Osteoblast (primary cell): Measurements from ENCODE around the gene FAM187B. TPM values are rescaled to one million over a fixed set of nuclear protein-coding genes. Genes with fewer than 3 reads are reported as not detected.
A peak's percentile ranks its signal among the peaks of the same experiment; 100 is the strongest.

ENCODE experiments used
- DNase-seq: peaks from one replicate; pipeline ENCODE4 v3.0.0; 2011; ENCODE audit warnings: low spot score, mixed read lengths; ENCODE audit not compliant: insufficient read length; ENCODE audit errors: missing footprints
- H2AFZ ChIP-seq: 2 replicates; pipeline ENCODE4 v1.6.0; 2011; ENCODE audit warnings: mild to moderate bottlenecking, low read length
- H3K27ac ChIP-seq: 2 replicates; pipeline ENCODE4 v1.5.1; 2011; ENCODE audit warnings: mild to moderate bottlenecking, low read depth, low read length, moderate library complexity
- H3K27me3 ChIP-seq: 2 replicates; pipeline ENCODE4 v1.6.0; 2012; ENCODE audit warnings: mild to moderate bottlenecking, control low read depth, inconsistent platforms, low read length, moderate library complexity; ENCODE audit not compliant: insufficient read depth
- H3K36me3 ChIP-seq: 2 replicates; pipeline ENCODE4 v1.5.1; 2011; ENCODE audit warnings: mild to moderate bottlenecking, low read length, control low read depth, moderate library complexity; ENCODE audit not compliant: insufficient read depth
- H3K4me1 ChIP-seq: 2 replicates; pipeline ENCODE4 v1.5.1; 2011; ENCODE audit warnings: mild to moderate bottlenecking, low read length, control low read depth, moderate library complexity; ENCODE audit not compliant: insufficient read depth
- H3K4me2 ChIP-seq: 2 replicates; pipeline ENCODE4 v1.6.0; 2011; ENCODE audit warnings: mild to moderate bottlenecking, low read length; ENCODE audit not compliant: insufficient read depth
- H3K4me3 ChIP-seq: fragments of 200-600 bp; sonication (generic); 3 replicates; pipeline ENCODE4 v1.5.1; 2012; ENCODE audit warnings: mild to moderate bottlenecking, low read length, inconsistent platforms; ENCODE audit not compliant: insufficient read depth
- H3K79me2 ChIP-seq: 2 replicates; pipeline ENCODE4 v1.6.0; 2012; ENCODE audit warnings: mild to moderate bottlenecking, low read length, control low read depth, inconsistent platforms; ENCODE audit not compliant: insufficient read depth
- H3K9me3 ChIP-seq: 2 replicates; pipeline ENCODE4 v1.5.1; 2011; ENCODE audit warnings: low read depth, low read length, control low read depth
- H4K20me1 ChIP-seq: 2 replicates; pipeline ENCODE4 v1.6.0; 2012; ENCODE audit warnings: mild to moderate bottlenecking, low read length, control low read depth; ENCODE audit not compliant: insufficient read depth
- total RNA-seq: library from RNA; depleted of rRNA; stranded (reverse); fragments of >200 nt; gene quantifications from 2 replicates; pipeline ENCODE4 v1.2.3, GENCODE V29; 2012
- TF ChIP-seq, protein P1 (sequence below): IDR thresholded peaks from 2 replicates; pipeline ENCODE4 v1.5.1; 2011; ENCODE audit warnings: mild to moderate bottlenecking, low read depth, low read length, moderate library complexity; ENCODE audit errors: extremely low read depth

Gene FAM187B
- total RNA-seq, 1 donor: not detected

DNA sequence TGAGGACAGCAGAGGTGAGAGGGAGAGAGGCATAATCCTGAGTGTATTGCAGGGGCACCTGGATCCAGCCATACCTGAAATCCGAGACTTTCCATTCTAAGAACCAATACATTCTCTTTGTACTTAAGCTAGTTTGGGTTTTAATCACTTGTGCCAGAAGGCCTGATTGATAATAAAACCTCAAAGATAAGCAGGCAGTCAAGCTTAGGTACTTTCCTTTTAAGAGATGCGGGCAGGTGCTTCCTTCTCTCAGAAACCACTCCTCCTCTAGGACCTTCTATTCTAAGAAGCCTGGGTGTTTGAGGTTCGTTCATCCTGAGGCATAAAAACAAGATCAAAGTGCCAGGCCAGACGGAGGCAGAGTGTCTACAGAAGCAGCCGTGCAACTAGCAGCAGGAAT lies 22.2 kb downstream of the FAM187B start:
- Histone ChIP-seq H3K4me2 (no peak overlapping the region), H3K36me3 (no peaks in the 10 kb centered on the region), H3K4me1 (no peaks in the 10 kb centered on the region), H3K27ac (no peak overlapping the region), H3K4me3 (no peak overlapping the region), H3K27me3 (peaks cover 3% of the 10 kb centered on the region), H3K79me2 (no peaks in the 10 kb centered on the region), H2AFZ (no peak overlapping the region), H3K9me3 (no peaks in the 10 kb centered on the region), H4K20me1 (no peaks in the 10 kb centered on the region)
- TF ChIP-seq, protein P1, sequence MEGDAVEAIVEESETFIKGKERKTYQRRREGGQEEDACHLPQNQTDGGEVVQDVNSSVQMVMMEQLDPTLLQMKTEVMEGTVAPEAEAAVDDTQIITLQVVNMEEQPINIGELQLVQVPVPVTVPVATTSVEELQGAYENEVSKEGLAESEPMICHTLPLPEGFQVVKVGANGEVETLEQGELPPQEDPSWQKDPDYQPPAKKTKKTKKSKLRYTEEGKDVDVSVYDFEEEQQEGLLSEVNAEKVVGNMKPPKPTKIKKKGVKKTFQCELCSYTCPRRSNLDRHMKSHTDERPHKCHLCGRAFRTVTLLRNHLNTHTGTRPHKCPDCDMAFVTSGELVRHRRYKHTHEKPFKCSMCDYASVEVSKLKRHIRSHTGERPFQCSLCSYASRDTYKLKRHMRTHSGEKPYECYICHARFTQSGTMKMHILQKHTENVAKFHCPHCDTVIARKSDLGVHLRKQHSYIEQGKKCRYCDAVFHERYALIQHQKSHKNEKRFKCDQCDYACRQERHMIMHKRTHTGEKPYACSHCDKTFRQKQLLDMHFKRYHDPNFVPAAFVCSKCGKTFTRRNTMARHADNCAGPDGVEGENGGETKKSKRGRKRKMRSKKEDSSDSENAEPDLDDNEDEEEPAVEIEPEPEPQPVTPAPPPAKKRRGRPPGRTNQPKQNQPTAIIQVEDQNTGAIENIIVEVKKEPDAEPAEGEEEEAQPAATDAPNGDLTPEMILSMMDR: no peak
- peak; percentile 27 for DNase-seq

DNA sequence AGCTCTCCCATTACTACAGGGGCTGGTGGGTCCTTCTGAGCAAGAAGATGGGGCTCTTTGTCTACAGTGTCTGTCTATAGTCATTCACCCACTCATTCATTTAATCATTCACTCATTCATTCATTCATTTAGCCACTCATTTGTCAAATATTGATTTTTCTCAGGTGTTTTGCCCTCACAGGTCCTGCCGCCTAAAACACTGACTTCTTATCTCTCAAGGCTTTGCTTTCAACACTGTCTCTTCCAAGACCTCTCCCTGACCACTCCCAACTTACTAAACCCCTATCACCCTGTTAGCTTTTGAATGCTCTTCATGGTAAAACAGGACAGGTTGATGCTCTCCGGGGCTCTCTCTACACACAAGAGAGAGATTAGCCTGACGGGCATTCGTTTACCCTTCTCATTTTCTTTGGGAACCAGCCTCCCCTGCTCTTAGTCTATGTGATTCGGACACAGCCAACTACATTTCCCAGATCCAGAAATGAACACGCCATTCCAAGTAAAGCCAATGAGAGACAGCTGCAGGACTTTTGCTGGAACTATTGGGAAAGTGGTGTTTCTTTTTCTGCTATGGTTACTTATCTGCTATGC lies 22.7 kb downstream of the FAM187B start:
- H3K4me1 ChIP-seq: no peaks in the 10 kb centered on the region
- no peak overlapping the region for H3K4me2 ChIP-seq
- no peaks in the 10 kb centered on the region for H3K36me3 ChIP-seq
- no peaks in the 10 kb centered on the region for H3K9me3 ChIP-seq
- DNase-seq: peak; percentile 62
- TF ChIP-seq, protein P1: no peak
- no peak overlapping the region for H3K27ac ChIP-seq
- H2AFZ ChIP-seq: no peak overlapping the region
- no peaks in the 10 kb centered on the region for H4K20me1 ChIP-seq
- H3K4me3 ChIP-seq: no peak overlapping the region
- H3K27me3 ChIP-seq: peaks cover 6% of the 10 kb centered on the region
- no peaks in the 10 kb centered on the region for H3K79me2 ChIP-seq

DNA sequence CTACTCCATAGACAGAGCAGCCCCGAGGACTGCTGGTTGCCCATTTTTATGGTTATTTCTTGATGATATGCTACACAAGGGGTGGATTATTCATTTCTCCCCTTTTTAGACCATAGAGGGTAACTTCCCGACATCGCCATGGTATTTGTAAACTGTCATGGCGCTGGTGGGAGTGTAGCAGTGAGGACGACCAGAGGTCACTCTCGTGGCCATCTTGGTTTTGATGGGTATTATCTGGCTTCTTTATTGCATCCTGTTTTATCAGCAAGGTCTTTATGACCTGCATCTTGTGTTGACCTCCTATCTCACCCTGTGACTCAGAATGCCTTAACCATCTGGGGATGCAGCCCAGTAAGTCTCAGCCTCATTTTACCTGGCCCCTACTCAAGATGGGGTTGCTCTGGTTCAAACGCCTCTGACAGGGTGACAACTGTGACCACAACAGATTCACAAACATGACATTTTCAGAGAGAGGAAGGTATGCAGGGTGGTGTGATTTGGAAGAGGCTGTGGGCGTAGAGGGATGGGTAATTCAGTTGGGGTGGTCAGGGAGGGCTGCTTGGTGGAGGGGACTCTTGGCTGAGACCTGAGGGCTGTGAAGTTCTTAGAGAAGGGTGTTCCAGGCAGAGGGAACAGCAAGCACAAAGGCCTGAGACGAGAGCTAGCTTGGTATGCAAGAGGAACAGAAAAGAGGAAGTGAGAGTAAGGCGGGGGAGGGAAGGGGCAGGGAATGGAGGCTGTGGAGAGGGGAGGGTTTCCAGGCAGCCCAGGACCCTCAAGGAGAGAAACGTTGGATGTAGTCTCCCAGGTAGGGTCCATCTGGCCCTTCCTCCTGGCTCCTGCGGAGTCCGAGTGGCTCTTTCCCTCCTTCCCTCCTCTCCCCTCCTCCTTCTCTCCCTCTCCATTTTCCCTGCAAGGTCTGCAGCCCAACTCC lies 23.5 kb downstream of the FAM187B start:
- no peak overlapping the region for H2AFZ ChIP-seq
- no peak overlapping the region for H3K4me2 ChIP-seq
- H3K9me3 ChIP-seq: no peaks in the 10 kb centered on the region
- H3K36me3 ChIP-seq: no peaks in the 10 kb centered on the region
- no peaks in the 10 kb centered on the region for H4K20me1 ChIP-seq
- H3K4me1 ChIP-seq: no peaks in the 10 kb centered on the region
- H3K4me3 ChIP-seq: no peak overlapping the region
- H3K27ac ChIP-seq: no peak overlapping the region
- H3K27me3 ChIP-seq: peaks cover 9% of the 10 kb centered on the region
- H3K79me2 ChIP-seq: no peaks in the 10 kb centered on the region
- TF ChIP-seq, protein P1: no peak
- no peak for DNase-seq
